Inflammatory macrophage treated with lipopolysaccharide for 1 hour (primary cell): ENCODE measurements around the gene PHOX2B.

ENCODE experiments used
- DNase-seq, 2 donors: peaks; one replicate each; pipeline ENCODE4 v3.0.0-alpha.2; 2020 to 2022

Gene PHOX2B

DNA sequence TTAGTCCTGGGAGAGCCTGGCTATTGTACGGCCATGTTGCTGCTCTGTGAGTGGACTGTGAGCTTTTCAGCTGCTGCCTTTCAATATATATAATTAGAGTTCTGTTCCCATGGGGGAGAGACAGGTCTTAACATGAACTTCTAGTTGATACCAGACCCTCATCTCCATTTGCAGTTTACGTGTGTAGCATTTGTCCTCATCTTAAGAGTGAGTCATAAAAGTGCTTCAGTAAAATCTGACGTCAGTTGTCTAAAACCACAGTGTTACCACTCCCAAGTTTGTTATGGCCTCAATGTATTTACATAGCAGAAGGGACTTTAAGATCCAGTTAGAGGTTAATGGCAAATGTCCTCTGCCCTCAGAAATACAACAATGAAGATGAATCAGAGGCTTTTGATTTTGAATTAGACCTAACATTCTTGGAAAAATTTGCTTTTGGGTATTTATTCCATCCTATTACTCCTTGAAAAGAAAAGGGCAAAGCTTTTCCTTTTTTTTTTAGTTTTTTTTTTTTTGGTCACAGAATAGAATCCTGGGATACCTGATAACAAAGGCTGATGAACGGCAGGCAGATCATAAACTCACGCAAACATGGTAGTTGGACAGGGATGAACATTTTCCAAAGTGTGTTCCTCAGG lies 38.6 kb downstream of the PHOX2B start:
- no peak for DNase-seq

DNA sequence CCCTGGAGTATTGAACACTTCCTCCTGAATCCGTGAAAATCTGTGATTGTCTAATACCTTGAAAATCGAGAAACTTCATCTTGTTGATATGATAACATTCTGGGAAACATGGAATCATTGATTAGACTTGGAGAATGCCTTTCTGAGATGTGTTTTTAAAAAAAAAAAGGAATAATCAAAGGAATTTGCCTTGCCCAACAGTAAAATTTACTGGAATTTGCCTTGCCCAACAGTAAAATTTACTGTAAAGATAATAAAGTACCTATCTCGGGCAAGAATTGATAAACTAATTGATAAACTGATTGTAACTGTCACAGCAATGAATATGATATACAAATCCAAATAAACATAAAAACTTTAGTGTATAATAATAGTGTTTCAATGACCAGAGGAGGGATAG lies 44.7 kb downstream of the PHOX2B start:
- no peak for DNase-seq

DNA sequence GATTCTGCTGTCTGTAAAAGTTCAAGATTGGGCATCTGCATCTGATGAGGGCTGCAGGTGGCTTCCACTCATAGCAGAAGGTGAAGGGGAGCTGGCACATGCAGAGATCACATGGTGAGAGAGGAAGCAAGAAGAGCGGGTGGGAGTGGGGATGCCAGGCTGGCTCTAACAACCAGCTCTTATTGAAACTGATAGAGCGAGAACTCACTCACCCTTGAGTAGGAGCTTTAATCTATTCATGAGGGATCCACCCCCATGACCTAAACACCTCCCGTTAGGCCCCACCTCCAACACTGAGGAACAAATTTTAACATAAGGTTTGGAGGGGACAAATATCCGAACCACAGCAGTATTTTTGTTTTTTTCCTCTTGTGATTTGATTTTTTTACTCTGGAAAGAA lies 45.8 kb downstream of the PHOX2B start:
- DNase-seq: no peak

DNA sequence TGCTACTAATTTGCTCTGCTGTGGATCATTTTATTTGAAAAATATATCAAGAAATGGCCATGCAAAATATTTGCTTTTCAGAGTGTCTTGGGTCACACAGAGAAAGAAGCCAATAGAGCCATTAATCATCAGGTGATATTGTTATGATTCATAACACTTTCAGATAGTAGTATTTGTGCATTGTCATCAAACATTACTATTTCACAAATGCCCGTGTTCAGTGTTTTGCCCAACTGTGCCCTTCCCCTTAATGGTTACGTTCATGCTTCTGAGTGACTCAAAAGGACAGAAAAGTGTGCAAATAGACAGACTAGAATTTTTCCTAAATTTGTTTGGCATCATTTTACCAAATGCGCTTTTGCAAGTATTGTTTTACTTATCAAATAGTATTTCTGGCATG lies 46.5 kb downstream of the PHOX2B start:
- no peak for DNase-seq

DNA sequence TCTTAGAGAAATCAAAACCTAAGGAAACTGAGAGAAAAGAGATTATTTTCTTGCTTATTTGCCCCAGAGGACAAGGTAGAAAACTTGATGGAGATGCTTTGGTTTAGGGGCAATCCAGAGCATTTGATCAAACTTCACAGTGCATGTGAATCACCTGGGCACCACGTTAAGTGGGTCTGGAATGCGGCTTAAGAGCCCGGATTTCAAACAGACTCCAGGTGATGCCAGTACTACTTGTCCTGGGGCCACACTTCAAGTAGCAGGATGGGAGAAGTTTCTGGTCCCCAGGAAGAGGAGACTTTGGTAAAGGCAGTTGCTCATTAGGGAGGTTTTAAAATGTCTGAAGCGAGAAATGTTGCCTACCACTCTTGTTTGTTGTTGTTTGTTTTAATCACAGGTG lies 51.8 kb downstream of the PHOX2B start:
- no peak for DNase-seq

DNA sequence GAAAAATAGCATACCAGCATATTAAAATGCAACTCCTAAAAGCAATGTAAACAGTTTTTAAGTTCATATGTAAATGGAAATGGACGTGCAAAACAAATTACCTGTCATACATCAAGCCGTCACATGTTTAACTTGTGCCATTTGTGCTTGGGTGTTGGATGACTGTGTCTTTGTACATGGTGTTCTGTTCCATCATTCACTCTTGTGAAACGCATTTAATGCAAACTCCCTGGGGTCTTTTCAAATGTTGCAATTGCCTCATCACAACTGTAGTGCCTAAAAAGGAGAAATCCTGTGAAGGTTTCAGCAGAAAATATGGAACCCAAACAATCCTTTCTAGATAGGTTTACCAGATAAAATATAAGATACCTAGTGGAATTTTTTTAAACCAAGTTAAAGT lies 52.4 kb downstream of the PHOX2B start:
- no peak for DNase-seq
